HL-60 (cell line): ENCODE results near the gene KIDINS220.

ENCODE experiments used
- DNase-seq, 2 experiments: peaks; one replicate each; pipeline ENCODE4 v3.0.0-alpha.2; 2010 to 2020; ENCODE audit warnings: low read depth in 1 of 2, low spot score in 1 of 2
- H3K27ac ChIP-seq: fragments of 250-450 bp; sonication (Bioruptor Pico); replicated peaks from 2 replicates; pipeline ENCODE4 v1.5.1; 2020; ENCODE audit warnings: mild to moderate bottlenecking, moderate library complexity
- H3K27me3 ChIP-seq: fragments of 250-450 bp; sonication (Bioruptor Pico); 2 replicates; pipeline ENCODE4 v1.5.1; 2021; ENCODE audit warnings: mild to moderate bottlenecking, moderate library complexity; ENCODE audit not compliant: insufficient read depth, poor library complexity, severe bottlenecking
- H3K4me3 ChIP-seq: replicated peaks from 2 replicates; pipeline ENCODE4 v1.5.1; 2011; ENCODE audit warnings: mild to moderate bottlenecking, control low read depth, low read length; ENCODE audit not compliant: insufficient read depth
- CTCF ChIP-seq: IDR thresholded peaks from one replicate; pipeline ENCODE4 v1.5.1; 2011; ENCODE audit warnings: low read length, control low read depth, inconsistent platforms; ENCODE audit not compliant: insufficient read depth
- GABPA ChIP-seq: IDR thresholded peaks from 2 replicates; pipeline ENCODE4 v1.6.1; 2012; ENCODE audit warnings: low read depth
- POLR2AphosphoS5 ChIP-seq: IDR thresholded peaks from 2 replicates; pipeline ENCODE4 v1.6.1; 2012; ENCODE audit warnings: low read depth
- REST ChIP-seq: IDR thresholded peaks from 2 replicates; pipeline ENCODE4 v1.6.1; 2012; ENCODE audit warnings: low read depth; ENCODE audit not compliant: insufficient replicate concordance
- SPI1 ChIP-seq: IDR thresholded peaks from 2 replicates; pipeline ENCODE4 v1.6.1; 2012; ENCODE audit warnings: low read depth, mild to moderate bottlenecking, borderline replicate concordance

KIDINS220 gene

GRCh38 chr2:8693157-8693821, 144.1 kb downstream of the KIDINS220 start:
- TF ChIP-seq REST (no peak), SPI1 (no peak), GABPA (no peak), POLR2AphosphoS5 (no peak), CTCF (no peak)
- DNase-seq, result no peak
- H3K27ac ChIP-seq, result no peak overlapping the region
- no peak overlapping the region for H3K4me3 ChIP-seq
- H3K27me3 ChIP-seq, result no peaks in the 10 kb centered on the region

- H3K27me3 ChIP-seq, result no peaks in the 10 kb centered on the region
- TF ChIP-seq GABPA, result no peak
- no peak for TF ChIP-seq POLR2AphosphoS5
- no peak for TF ChIP-seq CTCF
- no peak for TF ChIP-seq SPI1
- TF ChIP-seq REST, result no peak
- no peak overlapping the region for H3K4me3 ChIP-seq
- DNase-seq, result no peak
- no peak overlapping the region for H3K27ac ChIP-seq
These were observed 144.6 kb downstream of the KIDINS220 start for GRCh38 chr2:8692783-8693156.

GRCh38 chr2:8691859-8692437, 145.5 kb downstream of the KIDINS220 start:
- Histone ChIP-seq H3K27ac (no peak overlapping the region), H3K27me3 (no peaks in the 10 kb centered on the region), H3K4me3 (no peak overlapping the region)
- no peak for TF ChIP-seq POLR2AphosphoS5
- no peak for TF ChIP-seq REST
- TF ChIP-seq SPI1, result no peak
- no peak for TF ChIP-seq GABPA
- no peak for TF ChIP-seq CTCF
- no peak for DNase-seq
